ENCODE results near the gene ACYP2.
A peak's percentile ranks its signal among the peaks of the same experiment; 100 is the strongest.

ACYP2 gene

DNA sequence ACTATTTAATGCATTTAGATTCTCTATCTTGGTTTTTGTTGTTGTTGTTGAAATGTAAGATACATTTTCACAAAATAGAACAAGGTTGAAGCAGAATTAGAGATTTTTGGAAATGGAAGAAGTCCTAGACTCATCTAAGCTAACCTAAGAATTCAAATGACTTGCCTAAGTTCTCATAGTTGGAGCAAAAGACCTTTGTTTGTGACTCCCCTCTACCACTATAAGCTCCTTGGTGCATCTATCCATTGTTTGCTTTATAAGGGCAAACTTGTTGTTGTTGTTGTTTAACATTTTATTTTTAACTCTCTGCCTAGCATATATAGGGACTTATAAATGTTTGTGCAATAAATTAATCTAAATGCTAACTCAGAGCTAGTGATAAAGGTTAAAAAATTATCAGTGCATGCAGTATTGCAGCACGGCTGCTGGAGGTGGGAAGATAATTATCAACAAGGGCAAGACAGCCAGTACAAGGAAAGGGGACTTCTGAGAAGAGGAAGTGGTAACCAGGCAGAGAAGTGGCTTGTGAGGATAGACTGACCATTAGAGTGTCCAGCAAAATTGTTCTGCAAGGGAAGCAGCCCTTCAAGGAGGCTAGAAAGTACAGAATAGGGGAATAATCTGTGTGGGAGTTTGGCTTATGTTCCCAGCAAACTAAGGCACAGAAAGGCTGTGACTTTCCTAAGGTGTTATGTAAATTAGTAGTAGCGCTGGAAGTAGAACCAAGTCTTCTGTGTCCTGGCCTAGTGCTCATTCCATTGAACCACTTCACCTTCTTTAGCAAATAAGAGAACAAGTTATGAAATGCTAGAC, 38.1 kb upstream of the ACYP2 start:
- TF ChIP-seq, protein P1, sequence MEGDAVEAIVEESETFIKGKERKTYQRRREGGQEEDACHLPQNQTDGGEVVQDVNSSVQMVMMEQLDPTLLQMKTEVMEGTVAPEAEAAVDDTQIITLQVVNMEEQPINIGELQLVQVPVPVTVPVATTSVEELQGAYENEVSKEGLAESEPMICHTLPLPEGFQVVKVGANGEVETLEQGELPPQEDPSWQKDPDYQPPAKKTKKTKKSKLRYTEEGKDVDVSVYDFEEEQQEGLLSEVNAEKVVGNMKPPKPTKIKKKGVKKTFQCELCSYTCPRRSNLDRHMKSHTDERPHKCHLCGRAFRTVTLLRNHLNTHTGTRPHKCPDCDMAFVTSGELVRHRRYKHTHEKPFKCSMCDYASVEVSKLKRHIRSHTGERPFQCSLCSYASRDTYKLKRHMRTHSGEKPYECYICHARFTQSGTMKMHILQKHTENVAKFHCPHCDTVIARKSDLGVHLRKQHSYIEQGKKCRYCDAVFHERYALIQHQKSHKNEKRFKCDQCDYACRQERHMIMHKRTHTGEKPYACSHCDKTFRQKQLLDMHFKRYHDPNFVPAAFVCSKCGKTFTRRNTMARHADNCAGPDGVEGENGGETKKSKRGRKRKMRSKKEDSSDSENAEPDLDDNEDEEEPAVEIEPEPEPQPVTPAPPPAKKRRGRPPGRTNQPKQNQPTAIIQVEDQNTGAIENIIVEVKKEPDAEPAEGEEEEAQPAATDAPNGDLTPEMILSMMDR (conservative IDR thresholded peaks at IDR 0.05): no peak
- no peak overlapping the region for H3K27ac ChIP-seq

DNA sequence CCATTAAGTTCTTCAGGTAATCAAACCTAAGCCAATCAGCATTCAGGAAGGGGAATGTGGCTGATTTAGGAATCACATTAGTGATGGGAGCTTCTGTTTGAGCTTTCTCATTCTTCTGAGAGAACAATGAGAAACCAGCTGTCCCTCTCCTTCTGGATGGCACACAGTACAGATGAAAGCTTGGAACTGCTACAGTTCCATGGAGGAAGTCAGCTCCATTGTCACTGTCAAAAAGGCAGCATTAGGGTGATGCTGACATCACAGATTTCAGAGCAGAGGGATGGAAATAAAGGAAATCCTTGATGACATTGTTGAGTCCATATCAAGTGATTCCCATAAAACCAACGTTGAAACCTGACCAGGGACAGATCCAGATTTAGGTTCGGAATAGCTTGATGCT, 36.1 kb upstream of the ACYP2 start:
- TF ChIP-seq, protein P1 (conservative IDR thresholded peaks at IDR 0.05): no peak
- no peak overlapping the region for H3K27ac ChIP-seq

DNA sequence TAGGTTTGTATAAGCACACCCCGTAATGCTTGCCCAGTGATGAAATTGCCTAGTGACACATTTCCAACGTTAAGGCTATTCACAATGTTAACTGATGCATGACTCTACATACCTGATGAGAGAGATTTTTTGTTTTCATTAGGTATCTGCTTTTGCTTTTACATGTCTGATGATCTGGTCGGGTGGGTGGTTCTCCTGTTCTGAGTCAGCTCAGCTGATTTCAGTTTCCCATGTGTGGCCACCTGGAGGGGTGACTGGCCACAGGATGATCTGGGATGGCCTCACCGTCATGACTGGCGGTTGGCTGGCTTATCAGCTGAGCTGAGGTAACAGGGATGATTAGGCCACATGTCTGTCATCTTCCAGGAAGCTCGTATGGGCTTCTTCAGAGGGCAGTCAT, 33.8 kb upstream of the ACYP2 start:
- no peak overlapping the region for H3K27ac ChIP-seq
- TF ChIP-seq, protein P1 (conservative IDR thresholded peaks at IDR 0.05): no peak

DNA sequence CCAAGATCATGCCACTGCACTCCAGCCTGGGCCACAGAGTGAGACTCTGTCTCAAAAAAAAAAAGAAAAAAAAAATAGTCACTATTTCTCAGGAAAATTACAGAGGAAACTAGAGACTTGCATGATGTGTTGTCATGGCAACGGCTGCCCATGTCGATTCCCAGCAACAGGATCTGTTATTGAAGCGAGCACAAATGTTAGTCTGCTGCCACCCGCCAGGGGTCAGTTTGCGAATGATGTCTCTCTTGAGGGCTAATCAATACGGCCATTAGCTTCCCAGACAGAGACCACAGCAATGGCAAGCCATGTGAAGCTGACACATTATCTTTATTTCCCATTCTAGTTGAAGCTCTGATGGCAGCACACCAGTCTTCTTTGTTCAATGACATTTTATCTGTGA, 32.4 kb upstream of the ACYP2 start:
- TF ChIP-seq, protein P1 (conservative IDR thresholded peaks at IDR 0.05): no peak
- H3K27ac ChIP-seq: no peak overlapping the region

DNA sequence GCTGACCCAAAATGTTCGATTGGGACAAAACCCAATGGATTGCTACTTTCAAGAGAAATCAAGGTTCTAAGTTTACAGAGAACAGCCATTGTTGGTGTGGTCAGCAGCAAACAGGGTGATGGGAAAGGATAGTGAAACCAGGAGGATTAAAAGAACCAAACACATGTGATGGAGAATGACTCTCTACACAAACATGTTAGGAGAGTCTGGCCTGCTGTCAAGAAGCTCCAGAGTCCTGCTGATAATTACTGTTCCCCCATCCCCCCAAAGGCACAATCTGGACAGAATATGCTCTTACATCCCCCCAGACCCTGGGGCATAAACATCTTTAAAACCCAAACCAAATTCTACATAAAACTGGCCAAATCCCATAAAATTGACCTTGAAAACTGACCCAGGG, 32.0 kb upstream of the ACYP2 start:
- TF ChIP-seq, protein P1 (conservative IDR thresholded peaks at IDR 0.05): no peak
- H3K27ac ChIP-seq: no peak overlapping the region

DNA sequence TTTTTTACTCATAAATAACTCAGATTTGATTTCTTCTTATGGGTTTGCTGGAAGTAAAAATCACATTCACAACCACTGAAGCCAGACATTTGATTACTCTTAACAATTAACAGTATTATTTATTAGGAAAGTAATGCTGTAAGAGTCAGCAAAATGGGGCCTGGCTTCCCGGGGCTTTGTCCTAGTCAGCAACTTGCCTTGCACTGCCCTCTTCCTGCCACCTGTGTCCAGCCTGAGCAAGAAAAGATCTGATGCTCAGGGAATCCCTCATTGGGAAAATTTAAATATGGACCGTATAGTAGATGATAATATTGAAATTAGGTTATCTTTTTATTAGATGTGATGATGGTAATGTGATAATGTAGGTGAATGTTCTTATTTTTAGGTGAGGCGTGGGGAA, 30.8 kb upstream of the ACYP2 start:
- TF ChIP-seq, protein P1 (conservative IDR thresholded peaks at IDR 0.05): peak; percentile 78

DNA sequence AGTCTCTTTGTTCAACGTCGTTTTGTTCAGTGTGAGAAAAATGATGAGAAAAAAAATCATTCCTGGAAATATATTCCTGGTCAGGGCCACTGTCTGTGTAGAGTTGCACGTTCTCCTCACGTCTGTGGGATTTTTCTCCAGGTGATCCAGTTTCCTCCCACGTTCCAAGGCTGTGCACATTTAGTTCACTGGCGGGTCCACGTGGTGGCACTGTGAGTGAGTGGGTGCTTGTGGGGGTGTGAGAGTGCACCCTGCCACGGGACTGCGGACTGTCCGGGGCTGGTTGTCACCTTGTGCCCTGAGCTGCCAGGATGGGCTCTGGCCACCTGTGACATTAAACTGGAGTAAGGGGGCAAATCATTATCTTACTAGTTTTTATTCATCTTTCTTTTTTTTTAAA, 30.3 kb upstream of the ACYP2 start:
- TF ChIP-seq, protein P1 (conservative IDR thresholded peaks at IDR 0.05): no peak
- H3K27ac ChIP-seq: no peak overlapping the region

More for the DNA sequence above, 30.8 kb upstream of the ACYP2 start:
- H3K27ac ChIP-seq: no peak overlapping the region

Measured in VCaP (cell line).